Left ventricle myocardium inferior (tissue), 1 donor: Measurements from ENCODE around the gene CCDC110. TPM values are rescaled to one million over a fixed set of nuclear protein-coding genes. Genes with fewer than 3 reads are reported as not detected.

Experiments
- DNase-seq: peaks from one replicate; pipeline ENCODE4 v3.0.0-alpha.2; 2020
- H3K27ac ChIP-seq: fragments of 200-600 bp; replicated peaks from 2 replicates; pipeline ENCODE4 v1.8.0; 2021
- H3K27me3 ChIP-seq: fragments of 200-600 bp; 2 replicates; pipeline ENCODE4 v1.8.0; 2021; ENCODE audit warnings: low read depth
- H3K36me3 ChIP-seq: fragments of 200-600 bp; 2 replicates; pipeline ENCODE4 v1.8.0; 2021
- H3K4me1 ChIP-seq: fragments of 200-600 bp; 2 replicates; pipeline ENCODE4 v1.8.0; 2021
- H3K4me3 ChIP-seq: fragments of 200-600 bp; 2 replicates; pipeline ENCODE4 v1.8.0; 2021; ENCODE audit warnings: mild to moderate bottlenecking, moderate library complexity
- H3K9me3 ChIP-seq: fragments of 200-600 bp; replicated peaks from 2 replicates; pipeline ENCODE4 v1.8.0; 2021
- CTCF ChIP-seq: fragments of 200-600 bp; IDR thresholded peaks from 2 replicates; pipeline ENCODE4 v1.8.0; 2021; ENCODE audit warnings: antibody characterized with exemption, mild to moderate bottlenecking, borderline replicate concordance
- intact Hi-C: fragments of 100-400 bp; cut with micrococcal nuclease; formaldehyde crosslinking; loops from one replicate; pipeline ENCODE4 v1.11.0; 2022
- total RNA-seq: library from RNA; stranded (reverse); fragmentation: NEBNext Ultra II Directional; extraction: Animal tissue kit (Norgen Biotek cat#: 25700); gene quantifications from one replicate; pipeline ENCODE4 v1.2.1, GENCODE V29; 2021
- donor health status: DM: no; HTN: yes; CAD: no; lungs with severe emphysema.

Gene CCDC110
- total RNA-seq, 1 donor from 2014 or later: 2.0 TPM

- peaks cover 25% of the 10 kb centered on the region for H3K36me3 ChIP-seq
- H3K4me3 ChIP-seq: no peak overlapping the region
- peaks cover 14% of the 10 kb centered on the region for H3K4me1 ChIP-seq
- DNase-seq: no peak
- TF ChIP-seq CTCF: no peak
- H3K27me3 ChIP-seq: no peaks in the 10 kb centered on the region
- intact Hi-C loops: no loop called here
- no peaks in the 10 kb centered on the region for H3K9me3 ChIP-seq
- H3K27ac ChIP-seq: no peak overlapping the region
Measured at GRCh38 chr4:185506422-185506821, 34.9 kb upstream of the CCDC110 start.

- TF ChIP-seq CTCF: peak; percentile 9
- Histone ChIP-seq H3K27me3 (no peaks in the 10 kb centered on the region), H3K4me1 (peaks cover 9% of the 10 kb centered on the region), H3K27ac (peak overlapping the region; percentile 84), H3K9me3 (peaks cover 14% of the 10 kb centered on the region), H3K36me3 (peaks cover 33% of the 10 kb centered on the region), H3K4me3 (peak overlapping the region; percentile 43)
- peak; percentile 83 for DNase-seq
- intact Hi-C loops: no loop called here
Measured at GRCh38 chr4:185504098-185505047, 32.8 kb upstream of the CCDC110 start.

DNA sequence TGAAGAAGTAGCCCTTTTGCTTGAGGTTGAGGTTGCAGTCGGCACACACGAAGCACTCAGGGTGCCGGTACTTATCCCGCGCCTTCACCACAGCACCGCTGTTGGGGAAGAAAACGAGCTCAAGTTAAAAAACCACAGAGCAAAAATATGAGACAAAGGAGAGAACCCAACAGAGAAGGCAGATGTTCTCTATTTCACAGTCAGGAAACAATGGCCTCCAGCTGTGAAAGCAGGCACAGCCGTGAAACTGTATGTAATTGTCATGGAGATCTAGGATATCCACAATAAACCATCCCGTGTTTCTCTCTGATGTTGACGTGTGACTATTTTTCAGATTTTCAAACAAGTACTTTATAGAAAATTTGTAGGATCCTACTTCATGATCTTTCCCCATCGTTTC is 30.9 kb upstream of the CCDC110 start:
- Histone ChIP-seq H3K27me3 (no peaks in the 10 kb centered on the region), H3K36me3 (peaks cover 33% of the 10 kb centered on the region), H3K4me3 (no peak overlapping the region), H3K27ac (no peak overlapping the region), H3K4me1 (peaks cover 9% of the 10 kb centered on the region), H3K9me3 (peaks cover 14% of the 10 kb centered on the region)
- no peak for TF ChIP-seq CTCF
- intact Hi-C loops: no loop called here
- no peak for DNase-seq

DNA sequence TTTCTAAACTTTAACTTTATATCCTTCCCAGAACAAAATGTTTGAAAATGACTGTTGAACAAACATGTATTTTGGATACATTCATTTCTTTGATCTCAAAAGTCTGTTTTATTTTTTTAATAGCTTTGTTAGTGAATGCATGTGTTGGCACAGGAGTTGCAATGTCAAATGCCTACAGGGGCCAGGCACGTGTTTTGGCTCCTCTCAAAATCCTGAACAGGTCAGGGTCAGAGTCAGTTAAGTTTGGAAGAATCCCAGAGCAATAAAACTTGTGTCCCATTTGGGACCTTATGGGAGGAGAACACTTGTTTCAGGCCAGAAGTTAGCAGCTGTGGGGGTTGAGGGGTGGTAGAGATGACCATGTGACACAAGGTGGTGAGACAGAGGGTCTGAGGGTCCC is 29.0 kb upstream of the CCDC110 start:
- Histone ChIP-seq H3K4me1 (peaks cover 9% of the 10 kb centered on the region), H3K36me3 (peaks cover 27% of the 10 kb centered on the region), H3K27ac (peak overlapping the region; percentile 19), H3K4me3 (no peak overlapping the region), H3K27me3 (no peaks in the 10 kb centered on the region), H3K9me3 (peaks cover 14% of the 10 kb centered on the region)
- intact Hi-C loops: no loop called here
- DNase-seq: no peak
- no peak for TF ChIP-seq CTCF

DNA sequence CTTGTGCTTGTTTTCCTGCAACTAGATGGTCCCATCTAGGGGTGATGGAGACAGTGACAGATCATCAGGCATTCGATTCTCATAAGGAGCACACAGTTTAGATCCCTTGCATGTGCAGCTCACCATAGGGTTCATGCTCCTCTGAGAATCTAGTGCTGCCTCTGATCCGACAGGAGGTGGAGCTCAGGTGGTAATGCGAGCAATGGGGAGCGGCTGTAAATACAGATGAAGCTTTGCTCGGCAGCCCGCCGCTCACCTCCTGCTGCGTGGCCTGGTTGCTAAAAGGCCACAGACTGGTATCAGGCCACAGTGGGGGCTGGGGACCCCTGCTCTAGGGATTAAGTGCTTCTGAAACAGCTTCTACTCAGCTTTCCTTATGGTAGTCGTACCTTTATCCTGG is 28.5 kb upstream of the CCDC110 start:
- Histone ChIP-seq H3K27me3 (no peaks in the 10 kb centered on the region), H3K4me3 (no peak overlapping the region), H3K27ac (no peak overlapping the region), H3K4me1 (peaks cover 8% of the 10 kb centered on the region), H3K9me3 (peaks cover 14% of the 10 kb centered on the region), H3K36me3 (peaks cover 25% of the 10 kb centered on the region)
- intact Hi-C loops: no loop called here
- no peak for TF ChIP-seq CTCF
- no peak for DNase-seq
